WTC11 (cell line): ENCODE data around the gene SAMD4A. TPM values are rescaled to one million over a fixed set of nuclear protein-coding genes. Genes with fewer than 3 reads are reported as not detected.

Experiments used
- ATAC-seq: fragments of 200-7000 bp; cut with Tn5 transposase; 2 replicates; pipeline ENCODE4 v1.10.0; 2021; ENCODE audit warnings: mild to moderate bottlenecking, moderate library complexity
- CTCF ChIA-PET: fragments of 300-600 bp; sonication (Branson Sonifier 250); formaldehyde crosslinking; loops from one replicate; lab custom pipeline; 2021; ENCODE audit warnings: antibody characterized with exemption; lab: Charles Lee
- POLR2A ChIA-PET: fragments of 350-600 bp; sonication (Branson Sonifier 250); formaldehyde crosslinking; loops from one replicate; lab custom pipeline; 2021; ENCODE audit warnings: antibody characterized with exemption; lab: Charles Lee
- DNase-seq: peaks from one replicate; pipeline ENCODE4 v3.0.0; 2021; ENCODE audit warnings: low spot score
- H3K27ac Mint-ChIP-seq: 2 replicates; pipeline ENCODE4 v1.8.0; 2021; ENCODE audit warnings: mixed read lengths
- H3K27me3 Mint-ChIP-seq: 2 replicates; pipeline ENCODE4 v1.8.0; 2021; ENCODE audit warnings: low read depth, mild to moderate bottlenecking, moderate library complexity, mixed read lengths
- H3K36me3 Mint-ChIP-seq: 2 replicates; pipeline ENCODE4 v1.8.0; 2021; ENCODE audit warnings: mixed read lengths
- H3K4me1 Mint-ChIP-seq: 2 replicates; pipeline ENCODE4 v1.8.0; 2022; ENCODE audit warnings: mixed read lengths
- H3K4me3 Mint-ChIP-seq: 2 replicates; pipeline ENCODE4 v1.8.0; 2021; ENCODE audit warnings: mild to moderate bottlenecking, moderate library complexity, mixed read lengths
- H3K9me3 Mint-ChIP-seq: 2 replicates; pipeline ENCODE4 v1.8.0; 2021; ENCODE audit warnings: mixed read lengths
- ATF2 ChIP-seq: sonication (generic); formaldehyde crosslinking; IDR thresholded peaks from 2 replicates; pipeline ENCODE4 v1.8.1; 2022; ENCODE audit warnings: low read depth, missing genetic modification reagents, borderline replicate concordance
- CBFB ChIP-seq: sonication (generic); formaldehyde crosslinking; IDR thresholded peaks from 2 replicates; pipeline ENCODE4 v1.8.1; 2022; ENCODE audit warnings: mild to moderate bottlenecking, low read depth, missing genetic modification reagents
- GABPB1 ChIP-seq: sonication (generic); formaldehyde crosslinking; IDR thresholded peaks from 2 replicates; pipeline ENCODE4 v1.8.1; 2023; ENCODE audit warnings: mild to moderate bottlenecking, missing genetic modification reagents
- JAZF1 ChIP-seq: fragments of 250-450 bp; sonication (Bioruptor Pico); IDR thresholded peaks from 2 replicates; pipeline ENCODE4 v1.9.0; 2021; ENCODE audit warnings: moderate library complexity, mild to moderate bottlenecking, inconsistent platforms
- MLX ChIP-seq: sonication (generic); formaldehyde crosslinking; IDR thresholded peaks from 2 replicates; pipeline ENCODE4 v1.8.1; 2023; ENCODE audit warnings: mild to moderate bottlenecking, missing genetic modification reagents, moderate library complexity
- RORB ChIP-seq: fragments of 250-450 bp; sonication (Bioruptor Pico); IDR thresholded peaks from 2 replicates; pipeline ENCODE4 v1.9.0; 2021; ENCODE audit warnings: mild to moderate bottlenecking
- SMAD3 ChIP-seq: sonication (generic); formaldehyde crosslinking; IDR thresholded peaks from 2 replicates; pipeline ENCODE4 v1.8.0; 2022; ENCODE audit warnings: missing genetic modification reagents, mild to moderate bottlenecking, borderline replicate concordance
- TCF7 ChIP-seq: sonication (generic); formaldehyde crosslinking; IDR thresholded peaks from 2 replicates; pipeline ENCODE4 v1.8.0; 2022; ENCODE audit warnings: mild to moderate bottlenecking, low read depth, missing genetic modification reagents, moderate library complexity
- TEAD4 ChIP-seq: sonication (generic); formaldehyde crosslinking; IDR thresholded peaks from 2 replicates; pipeline ENCODE4 v1.8.0; 2022; ENCODE audit warnings: mild to moderate bottlenecking, missing genetic modification reagents
- ZBTB21 ChIP-seq: sonication (generic); formaldehyde crosslinking; IDR thresholded peaks from 2 replicates; pipeline ENCODE4 v1.8.1; 2023; ENCODE audit warnings: mild to moderate bottlenecking, missing genetic modification reagents, borderline replicate concordance
- total RNA-seq: library from RNA; stranded (reverse); gene quantifications from 3 replicates; pipeline ENCODE4 v1.2.3, GENCODE V29; 2021
- TF ChIP-seq, protein P1 (sequence below): fragments of 250-450 bp; sonication (Bioruptor Pico); IDR thresholded peaks from 2 replicates; pipeline ENCODE4 v1.9.0; 2021; ENCODE audit warnings: moderate library complexity, mild to moderate bottlenecking, inconsistent platforms, borderline replicate concordance
- TF ChIP-seq, protein P2 (sequence below): sonication (generic); formaldehyde crosslinking; IDR thresholded peaks from 2 replicates; pipeline ENCODE4 v1.8.1; 2023; ENCODE audit warnings: mild to moderate bottlenecking, missing genetic modification reagents
- TF ChIP-seq, protein P3 (sequence below): sonication (generic); formaldehyde crosslinking; IDR thresholded peaks from 2 replicates; pipeline ENCODE4 v1.8.0; 2022; ENCODE audit warnings: mild to moderate bottlenecking, missing genetic modification reagents
- TF ChIP-seq, protein P4 (sequence below): fragments of 250-450 bp; sonication (Bioruptor Pico); IDR thresholded peaks from 2 replicates; pipeline ENCODE4 v1.8.0; 2021; ENCODE audit warnings: mild to moderate bottlenecking
- TF ChIP-seq, protein P5 (sequence below): sonication (generic); formaldehyde crosslinking; IDR thresholded peaks from 2 replicates; pipeline ENCODE4 v1.8.0; 2022; ENCODE audit warnings: mild to moderate bottlenecking, missing genetic modification reagents

Gene SAMD4A
- total RNA-seq, 1 experiment from 2014 or later: 6.0 TPM

DNA sequence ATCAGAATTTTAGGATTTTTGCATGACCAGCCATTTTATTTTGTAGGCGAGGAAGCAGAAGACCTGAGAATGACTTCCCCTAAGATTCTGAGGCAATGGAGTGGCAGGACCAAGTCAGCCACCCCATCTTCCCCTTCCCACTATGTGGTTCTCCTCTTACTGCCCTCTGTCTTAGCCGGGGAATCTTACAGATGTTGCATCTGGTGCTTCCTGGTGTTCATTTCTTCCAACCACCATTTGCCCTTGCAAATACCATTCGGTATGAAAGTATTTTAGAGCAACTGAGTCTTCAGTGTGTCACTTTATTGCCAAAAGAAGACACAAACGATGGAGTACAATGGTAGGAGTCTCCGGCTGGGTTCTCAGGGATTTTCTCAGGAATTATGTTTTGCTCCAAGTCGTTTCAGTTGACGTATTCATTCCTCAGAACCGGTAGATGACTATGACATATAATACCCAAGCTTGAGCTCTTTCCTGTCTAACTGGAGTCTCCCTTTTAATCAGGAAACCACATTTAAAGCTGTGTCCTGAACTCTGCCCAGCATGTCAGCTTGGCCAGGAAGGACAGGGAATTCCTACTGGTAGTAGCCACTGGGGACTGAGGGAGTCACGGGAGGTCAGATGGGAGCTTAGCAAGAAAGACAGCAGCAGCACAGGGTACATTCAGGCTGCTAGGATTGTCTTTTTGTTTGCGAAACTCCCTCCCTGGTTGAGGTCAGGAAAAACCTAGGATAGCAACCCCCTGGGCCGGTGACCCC is 87.0 kb downstream of the SAMD4A start:
- CTCF ChIA-PET: interaction anchor here (0.7 to 1.0 kb wide), 3 partner anchors 11 to 69 kb away, joined by 3 to 4 read pairs (median 3); no protein-coding TSS in a partner anchor
- Mint-ChIP-seq H3K27ac (peak overlapping the region; percentile 27; the same call in 1 of the 2 replicates), H3K9me3 (no peaks in the 10 kb centered on the region), H3K36me3 (no peaks in the 10 kb centered on the region), H3K27me3 (no peaks in the 10 kb centered on the region; the same call in 1 of the 2 replicates), H3K4me1 (peaks cover 36% of the 10 kb centered on the region), H3K4me3 (no peak overlapping the region)
- DNase-seq (no peak), ATAC-seq (no peak)
- TF ChIP-seq TEAD4 (CRISPR knock-in tag): no peak
- POLR2A ChIA-PET: interaction anchor here (0.7 kb wide), 1 partner anchor 31 kb away, joined by 5 read pairs; no protein-coding TSS in a partner anchor

DNA sequence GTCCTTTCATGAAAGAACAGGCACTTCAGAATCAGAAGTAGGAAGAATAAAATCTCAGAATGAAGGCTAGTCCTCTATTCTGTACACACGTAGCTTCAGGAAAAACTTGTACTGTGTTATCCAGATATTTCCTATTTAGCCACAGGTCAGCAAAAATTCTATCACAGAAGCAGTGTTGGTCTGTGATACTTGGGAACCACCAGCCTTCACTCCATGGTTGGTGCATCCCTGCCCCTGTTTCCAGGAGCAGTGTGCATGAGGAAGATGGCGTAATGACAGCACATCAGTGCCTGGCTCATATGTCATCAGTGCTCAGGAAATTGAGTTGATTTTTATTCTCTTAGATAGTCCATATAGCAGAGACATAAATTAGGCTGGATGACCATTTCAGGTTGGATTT is 87.7 kb downstream of the SAMD4A start:
- H3K27me3 Mint-ChIP-seq: no peaks in the 10 kb centered on the region; the same call in 1 of the 2 replicates
- no peak overlapping the region for H3K27ac Mint-ChIP-seq
- ChIA-PET CTCF (interaction anchor here (0.7 to 1.0 kb wide), 3 partner anchors 11 to 68 kb away, joined by 3 to 4 read pairs (median 3); no protein-coding TSS in a partner anchor), POLR2A (interaction anchor here (0.6 to 0.7 kb wide), 2 partner anchors 30 to 62 kb away, joined by 3 to 5 read pairs; no protein-coding TSS in a partner anchor)
- ATAC-seq: no peak
- no peaks in the 10 kb centered on the region for H3K36me3 Mint-ChIP-seq
- DNase-seq: no peak
- TF ChIP-seq SMAD3 (CRISPR knock-in tag): no peak
- TF ChIP-seq JAZF1 (CRISPR knock-in tag): no peak
- TF ChIP-seq, protein P1, sequence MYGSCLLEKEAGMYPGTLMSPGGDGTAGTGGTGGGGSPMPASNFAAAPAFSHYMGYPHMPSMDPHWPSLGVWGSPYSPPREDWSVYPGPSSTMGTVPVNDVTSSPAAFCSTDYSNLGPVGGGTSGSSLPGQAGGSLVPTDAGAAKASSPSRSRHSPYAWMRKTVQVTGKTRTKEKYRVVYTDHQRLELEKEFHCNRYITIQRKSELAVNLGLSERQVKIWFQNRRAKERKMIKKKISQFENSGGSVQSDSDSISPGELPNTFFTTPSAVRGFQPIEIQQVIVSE (CRISPR knock-in tag): no peak
- TF ChIP-seq, protein P2, sequence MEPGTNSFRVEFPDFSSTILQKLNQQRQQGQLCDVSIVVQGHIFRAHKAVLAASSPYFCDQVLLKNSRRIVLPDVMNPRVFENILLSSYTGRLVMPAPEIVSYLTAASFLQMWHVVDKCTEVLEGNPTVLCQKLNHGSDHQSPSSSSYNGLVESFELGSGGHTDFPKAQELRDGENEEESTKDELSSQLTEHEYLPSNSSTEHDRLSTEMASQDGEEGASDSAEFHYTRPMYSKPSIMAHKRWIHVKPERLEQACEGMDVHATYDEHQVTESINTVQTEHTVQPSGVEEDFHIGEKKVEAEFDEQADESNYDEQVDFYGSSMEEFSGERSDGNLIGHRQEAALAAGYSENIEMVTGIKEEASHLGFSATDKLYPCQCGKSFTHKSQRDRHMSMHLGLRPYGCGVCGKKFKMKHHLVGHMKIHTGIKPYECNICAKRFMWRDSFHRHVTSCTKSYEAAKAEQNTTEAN (CRISPR knock-in tag): no peak
- no peak for TF ChIP-seq RORB (CRISPR knock-in tag)
- TF ChIP-seq, protein P3, sequence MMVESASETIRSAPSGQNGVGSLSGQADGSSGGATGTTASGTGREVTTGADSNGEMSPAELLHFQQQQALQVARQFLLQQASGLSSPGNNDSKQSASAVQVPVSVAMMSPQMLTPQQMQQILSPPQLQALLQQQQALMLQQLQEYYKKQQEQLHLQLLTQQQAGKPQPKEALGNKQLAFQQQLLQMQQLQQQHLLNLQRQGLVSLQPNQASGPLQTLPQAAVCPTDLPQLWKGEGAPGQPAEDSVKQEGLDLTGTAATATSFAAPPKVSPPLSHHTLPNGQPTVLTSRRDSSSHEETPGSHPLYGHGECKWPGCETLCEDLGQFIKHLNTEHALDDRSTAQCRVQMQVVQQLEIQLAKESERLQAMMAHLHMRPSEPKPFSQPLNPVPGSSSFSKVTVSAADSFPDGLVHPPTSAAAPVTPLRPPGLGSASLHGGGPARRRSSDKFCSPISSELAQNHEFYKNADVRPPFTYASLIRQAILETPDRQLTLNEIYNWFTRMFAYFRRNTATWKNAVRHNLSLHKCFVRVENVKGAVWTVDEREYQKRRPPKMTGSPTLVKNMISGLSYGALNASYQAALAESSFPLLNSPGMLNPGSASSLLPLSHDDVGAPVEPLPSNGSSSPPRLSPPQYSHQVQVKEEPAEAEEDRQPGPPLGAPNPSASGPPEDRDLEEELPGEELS (CRISPR knock-in tag): no peak
- TF ChIP-seq, protein P4, sequence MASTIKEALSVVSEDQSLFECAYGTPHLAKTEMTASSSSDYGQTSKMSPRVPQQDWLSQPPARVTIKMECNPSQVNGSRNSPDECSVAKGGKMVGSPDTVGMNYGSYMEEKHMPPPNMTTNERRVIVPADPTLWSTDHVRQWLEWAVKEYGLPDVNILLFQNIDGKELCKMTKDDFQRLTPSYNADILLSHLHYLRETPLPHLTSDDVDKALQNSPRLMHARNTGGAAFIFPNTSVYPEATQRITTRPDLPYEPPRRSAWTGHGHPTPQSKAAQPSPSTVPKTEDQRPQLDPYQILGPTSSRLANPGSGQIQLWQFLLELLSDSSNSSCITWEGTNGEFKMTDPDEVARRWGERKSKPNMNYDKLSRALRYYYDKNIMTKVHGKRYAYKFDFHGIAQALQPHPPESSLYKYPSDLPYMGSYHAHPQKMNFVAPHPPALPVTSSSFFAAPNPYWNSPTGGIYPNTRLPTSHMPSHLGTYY: no peak
- no peak for TF ChIP-seq ATF2 (CRISPR knock-in tag)
- no peak for TF ChIP-seq CBFB (CRISPR knock-in tag)
- no peak for TF ChIP-seq ZBTB21 (CRISPR knock-in tag)
- no peak for TF ChIP-seq MLX (CRISPR knock-in tag)
- H3K4me1 Mint-ChIP-seq: peaks cover 36% of the 10 kb centered on the region
- H3K4me3 Mint-ChIP-seq: no peak overlapping the region
- no peaks in the 10 kb centered on the region for H3K9me3 Mint-ChIP-seq

DNA sequence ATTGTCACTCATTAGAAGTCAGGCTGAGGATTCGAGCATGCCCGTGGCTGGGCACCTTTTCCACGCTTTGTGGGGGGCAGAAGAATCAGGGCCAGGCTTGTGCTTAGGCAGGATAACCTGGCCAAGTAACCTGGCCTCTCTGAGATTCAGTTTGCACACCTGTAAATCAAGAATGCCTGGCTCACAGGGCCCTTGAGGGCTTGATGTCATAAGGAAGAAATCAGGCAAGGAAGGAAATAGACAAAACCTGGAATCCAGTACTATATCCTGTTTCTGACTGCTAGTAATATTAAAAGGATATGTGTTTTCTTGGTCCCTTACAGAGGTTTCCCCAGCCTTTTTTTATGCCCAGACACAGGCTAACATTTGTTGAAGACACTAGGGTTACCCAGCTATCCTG is 91.9 kb downstream of the SAMD4A start:
- Mint-ChIP-seq H3K36me3 (no peaks in the 10 kb centered on the region), H3K9me3 (no peaks in the 10 kb centered on the region), H3K27me3 (no peaks in the 10 kb centered on the region; the same call in 1 of the 2 replicates), H3K4me3 (no peak overlapping the region), H3K4me1 (peaks cover 10% of the 10 kb centered on the region), H3K27ac (0 out of 2 replicates have a peak overlapping the region, but pooled peaks have one; percentile 5)
- CTCF ChIA-PET: no interaction called here
- TF ChIP-seq RORB (CRISPR knock-in tag) (no peak), GABPB1 (CRISPR knock-in tag) (no peak), TCF7 (no peak)
- TF ChIP-seq, protein P5, sequence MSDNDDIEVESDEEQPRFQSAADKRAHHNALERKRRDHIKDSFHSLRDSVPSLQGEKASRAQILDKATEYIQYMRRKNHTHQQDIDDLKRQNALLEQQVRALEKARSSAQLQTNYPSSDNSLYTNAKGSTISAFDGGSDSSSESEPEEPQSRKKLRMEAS (CRISPR knock-in tag): no peak
- no peak for DNase-seq
- POLR2A ChIA-PET: no interaction called here
- ATAC-seq: no peak
